ENCODE data around the gene TRAPPC3L. TPM values are rescaled to one million over a fixed set of nuclear protein-coding genes. Genes with fewer than 3 reads are reported as not detected.

The TRAPPC3L gene
- total RNA-seq, result 0.10 TPM in 1 of 2 replicates, not detected in the other

GRCh38 chr6:116545651-116546050 lies at the start of gene TRAPPC3L:
TSS of gene TRAPPC3L (minus strand) at chr6:116545684. CDS start at chr6:116545514, 170 bp downstream.

GRCh38 chr6:116570856-116571682 lies 25.6 kb upstream of the TRAPPC3L start, which contains the start of gene RWDD1:
TSS of gene RWDD1 (plus strand) at chr6:116571504. CDS start at chr6:116571583, 79 bp downstream.

GRCh38 chr6:116553451-116553850 lies 8.0 kb upstream of the TRAPPC3L start, which contains the start of gene CALHM4:
TSS of gene CALHM4 (plus strand) at chr6:116553751. CDS start at chr6:116553794, 43 bp downstream.

GRCh38 chr6:116511424-116512110 lies 33.9 kb downstream of the TRAPPC3L start, which contains the start of gene CALHM5:
TSS of gene CALHM5 (plus strand) at chr6:116511639. CDS start at chr6:116511697, 58 bp downstream.

GRCh38 chr6:116461331-116461931 lies 84.1 kb downstream of the TRAPPC3L start, which contains the start of gene CALHM6:
TSS of gene CALHM6 (plus strand) at chr6:116461375. CDS start at chr6:116461930, 555 bp downstream.

Other genes starting within 250 kb of the TRAPPC3L start
- gene DSE, start 174.7 kb downstream of the TRAPPC3L start, total RNA-seq, result 14.6 and 15.3 TPM in 2 replicates
- gene CALHM6, start 84.3 kb downstream of the TRAPPC3L start, total RNA-seq, result not detected in 2 replicates
- 3.6 and 4.4 TPM in 2 replicates for gene CALHM5, start 34.0 kb downstream of the TRAPPC3L start, total RNA-seq
- gene CALHM4, start 8.1 kb upstream of the TRAPPC3L start, total RNA-seq, result 0.87 TPM in 1 of 2 replicates, not detected in the other
- 40.0 and 41.1 TPM in 2 replicates for gene RWDD1, start 25.8 kb upstream of the TRAPPC3L start, total RNA-seq
- gene RSPH4A, start 70.8 kb upstream of the TRAPPC3L start, total RNA-seq, result under 0.01 and 0.10 TPM in 2 replicates
- gene ZUP1, start 123.1 kb upstream of the TRAPPC3L start, total RNA-seq, result 8.1 TPM in 2 replicates
- 3.7 and 3.9 TPM in 2 replicates for gene KPNA5, start 135.5 kb upstream of the TRAPPC3L start, total RNA-seq
- gene FAM162B, start 220.0 kb upstream of the TRAPPC3L start, total RNA-seq, result 0.44 and 0.67 TPM in 2 replicates